GM12874 (cell line): ENCODE measurements around the gene CHD5.
A peak's percentile ranks its signal among the peaks of the same experiment; 100 is the strongest.

Experiments used
- CTCF ChIP-seq: IDR thresholded peaks from 2 replicates; pipeline ENCODE4 v1.5.1; 2011; ENCODE audit warnings: low read depth, mild to moderate bottlenecking, control low read depth, low read length, moderate library complexity; ENCODE audit not compliant: insufficient read depth

The CHD5 gene

GRCh38 chr1:6218375-6219164 lies 38.4 kb upstream of the CHD5 start:
- TF ChIP-seq CTCF: no peak

GRCh38 chr1:6212193-6212959 lies 32.3 kb upstream of the CHD5 start:
- no peak for TF ChIP-seq CTCF

GRCh38 chr1:6211731-6212130 lies 31.6 kb upstream of the CHD5 start:
- no peak for TF ChIP-seq CTCF

- TF ChIP-seq CTCF: no peak
These were observed 30.7 kb upstream of the CHD5 start for GRCh38 chr1:6210591-6211355.

- TF ChIP-seq CTCF: peak; percentile 64
These were observed 29.8 kb upstream of the CHD5 start for GRCh38 chr1:6209661-6210580.

- TF ChIP-seq CTCF: peak; percentile 61
These were observed 28.9 kb upstream of the CHD5 start for GRCh38 chr1:6208723-6209660.
